SK-N-SH (cell line): Measurements from ENCODE around the gene SLC25A21. TPM values are rescaled to one million over a fixed set of nuclear protein-coding genes. Genes with fewer than 3 reads are reported as not detected.

Experiments used
- CTCF ChIA-PET: fragments of 300-600, 350-600 bp; formaldehyde crosslinking; extraction: SDS; loops from one replicate; lab custom pipeline; 2021; lab: Yijun Ruan, JAX
- POLR2A ChIA-PET: fragments of 350-600 bp; sonication (Branson Sonifier 250); formaldehyde crosslinking; extraction: SDS; loops from one replicate; lab custom pipeline; 2020; ENCODE audit warnings: antibody characterized with exemption, inconsistent platforms; lab: Yijun Ruan, JAX
- DNase-seq: peaks from one replicate; pipeline ENCODE4 v3.0.0; 2012
- H2AFZ ChIP-seq: fragments of 200-600 bp; sonication (generic); 2 replicates; pipeline ENCODE4 v1.8.1; 2016; ENCODE audit warnings: antibody characterized with exemption, mild to moderate bottlenecking, low read depth
- H3F3A ChIP-seq: fragments of 200-600 bp; sonication (generic); replicated peaks from 2 replicates; pipeline ENCODE3; 2016; ENCODE audit warnings: antibody characterized with exemption, mild to moderate bottlenecking; ENCODE audit not compliant: insufficient read depth
- H3K27ac ChIP-seq, 2 experiments: fragments of 200-500 bp in 1 of 2; fragments of 200-600 bp in 1 of 2; sonication (Bioruptor generic) in 1 of 2; sonication (generic), shearing (Covaris generic) in 1 of 2; 2 replicates each; pipeline versions ENCODE4 v1.5.1 to v1.6.1; 2014 to 2016; ENCODE audit warnings: low read depth in 2 of 2, inconsistent platforms in 1 of 2, low read length in 1 of 2, mild to moderate bottlenecking in 1 of 2, mixed read lengths in 1 of 2
- H3K27me3 ChIP-seq: fragments of 200-600 bp; sonication (generic), shearing (Covaris generic); 2 replicates; pipeline ENCODE4 v1.6.1; 2016; ENCODE audit warnings: mixed run types; ENCODE audit not compliant: insufficient read depth
- H3K36me3 ChIP-seq, 2 experiments: fragments of 200-500 bp in 1 of 2; fragments of 200-600 bp in 1 of 2; sonication (Bioruptor generic) in 1 of 2; sonication (generic) in 1 of 2; replicated peaks in 1 of 2; 2 replicates each; pipeline versions ENCODE3 to v1.5.1; 2014 to 2016; ENCODE audit warnings: low read length in 1 of 2, mild to moderate bottlenecking in 1 of 2; ENCODE audit not compliant: insufficient read depth in 2 of 2, control insufficient read depth in 1 of 2
- H3K4me1 ChIP-seq, 2 experiments: fragments of 200-500 bp in 1 of 2; fragments of 200-600 bp in 1 of 2; sonication (Bioruptor generic) in 1 of 2; sonication (generic), shearing (Covaris generic) in 1 of 2; 2 replicates each; pipeline versions ENCODE4 v1.5.1 to v1.6.1; 2014 to 2016; ENCODE audit warnings: low read depth in 1 of 2, low read length in 1 of 2, mixed run types in 1 of 2; ENCODE audit not compliant: insufficient read depth in 2 of 2, control insufficient read depth in 1 of 2
- H3K4me2 ChIP-seq: fragments of 200-600 bp; sonication (generic), shearing (Covaris generic); 2 replicates; pipeline ENCODE4 v1.6.1; 2017; ENCODE audit warnings: mixed run types
- H3K4me3 ChIP-seq, 2 experiments: fragments of 200-500 bp in 1 of 2; fragments of 200-600 bp in 1 of 2; sonication (Bioruptor generic) in 1 of 2; sonication (generic), shearing (Covaris generic) in 1 of 2; 2 replicates each; pipeline versions ENCODE4 v1.5.1 to v1.8.1; 2014 to 2016; ENCODE audit warnings: low read depth in 2 of 2, inconsistent platforms in 1 of 2, low read length in 1 of 2, mild to moderate bottlenecking in 1 of 2, mixed read lengths in 1 of 2, moderate library complexity in 1 of 2
- H3K79me2 ChIP-seq: fragments of 200-600 bp; sonication (generic); 2 replicates; pipeline ENCODE4 v1.8.1; 2017; ENCODE audit warnings: mild to moderate bottlenecking; ENCODE audit not compliant: insufficient read depth
- H3K9ac ChIP-seq: fragments of 200-600 bp; sonication (generic); 2 replicates; pipeline ENCODE4 v1.6.1; 2017; ENCODE audit warnings: mixed run types
- H3K9me2 ChIP-seq: fragments of 200-600 bp; sonication (generic); 2 replicates; pipeline ENCODE4 v1.6.1; 2017; ENCODE audit warnings: mixed run types
- H3K9me3 ChIP-seq: fragments of 200-600 bp; sonication (generic); 2 replicates; pipeline ENCODE4 v1.6.1; 2017; ENCODE audit warnings: mixed run types, mild to moderate bottlenecking, moderate library complexity
- H4K20me1 ChIP-seq: fragments of 200-600 bp; sonication (generic); 2 replicates; pipeline ENCODE4 v1.6.1; 2017; ENCODE audit warnings: mild to moderate bottlenecking, mixed run types; ENCODE audit not compliant: insufficient read depth
- CHD2 ChIP-seq: fragments of 150-350 bp; IDR thresholded peaks from 2 replicates; pipeline ENCODE4 v1.6.1; 2018; ENCODE audit warnings: low read length; ENCODE audit not compliant: partially characterized antibody
- EP300 ChIP-seq, 2 experiments: IDR thresholded peaks; 2 replicates each; pipeline versions ENCODE4 v1.4.0 to v1.6.1; 2012; ENCODE audit warnings: borderline replicate concordance in 1 of 2, low read depth in 1 of 2, low read length in 1 of 2
- FOXJ3 ChIP-seq: sonication (generic); formaldehyde crosslinking; IDR thresholded peaks from 2 replicates; pipeline ENCODE4 v1.5.1; 2020; ENCODE audit warnings: mild to moderate bottlenecking, missing genetic modification reagents
- FOXM1 ChIP-seq: IDR thresholded peaks from 2 replicates; pipeline ENCODE4 v1.4.0; 2012; ENCODE audit warnings: low read depth, mild to moderate bottlenecking
- GABPA ChIP-seq: IDR thresholded peaks from 2 replicates; pipeline ENCODE4 v1.4.0; 2012; ENCODE audit warnings: low read depth, mild to moderate bottlenecking
- JUND ChIP-seq: IDR thresholded peaks from 2 replicates; pipeline ENCODE4 v1.4.0; 2012
- MXI1 ChIP-seq: IDR thresholded peaks from 2 replicates; pipeline ENCODE4 v1.6.1; 2012; ENCODE audit warnings: mild to moderate bottlenecking, low read depth, low read length, improper control_type of control experiment
- NFIC ChIP-seq: IDR thresholded peaks from 2 replicates; pipeline ENCODE4 v1.4.0; 2012; ENCODE audit warnings: borderline replicate concordance
- NRF1 ChIP-seq: IDR thresholded peaks from 2 replicates; pipeline ENCODE4 v1.6.1; 2012; ENCODE audit warnings: low read depth, mild to moderate bottlenecking, low read length
- SIN3A ChIP-seq: IDR thresholded peaks from 2 replicates; pipeline ENCODE4 v1.6.1; 2012; ENCODE audit warnings: low read depth, mild to moderate bottlenecking, low read length, moderate library complexity, borderline replicate concordance
- SMC3 ChIP-seq: IDR thresholded peaks from 2 replicates; pipeline ENCODE4 v1.6.1; 2012; ENCODE audit warnings: low read depth, low read length, improper control_type of control experiment
- TCF12 ChIP-seq: IDR thresholded peaks from 2 replicates; pipeline ENCODE4 v1.4.0; 2012
- YY1 ChIP-seq: IDR thresholded peaks from 2 replicates; pipeline ENCODE4 v1.4.0; 2012; ENCODE audit warnings: low read depth, mild to moderate bottlenecking
- WGBS: methylation state at CpG from one replicate; pipeline ENCODE4 v1.1.6; 2017; ENCODE audit warnings: low lambda C conversion rate; 5-methylcytosine and 5-hydroxymethylcytosine counted together
- polyA plus RNA-seq, 3 experiments: library from polyadenylated mRNA; depleted of rRNA; stranded (reverse); fragments of >200 nt; gene quantifications; 2 replicates each; pipeline ENCODE4 v1.2.3, GENCODE V29; 2012
- TF ChIP-seq, protein P1 (sequence below): IDR thresholded peaks from 2 replicates; pipeline ENCODE4 v1.4.0; 2012; ENCODE audit warnings: low read depth, borderline replicate concordance
- TF ChIP-seq, protein P2 (sequence below): IDR thresholded peaks from 2 replicates; pipeline ENCODE4 v1.4.0; 2012; ENCODE audit warnings: low read depth
- TF ChIP-seq, protein P3 (sequence below): IDR thresholded peaks from 2 replicates; pipeline ENCODE4 v1.6.1; 2012; ENCODE audit warnings: mild to moderate bottlenecking, low read depth, low read length, moderate library complexity
- TF ChIP-seq, protein P4 (sequence below): fragments of 200-600 bp; sonication (generic); IDR thresholded peaks from 2 replicates; pipeline ENCODE4 v1.6.1; 2017; ENCODE audit warnings: antibody characterized with exemption, mild to moderate bottlenecking, moderate library complexity

The SLC25A21 gene
- polyA plus RNA-seq, 1 of the 3 experiments (the other 2 are of a cell fraction): not detected

DNA sequence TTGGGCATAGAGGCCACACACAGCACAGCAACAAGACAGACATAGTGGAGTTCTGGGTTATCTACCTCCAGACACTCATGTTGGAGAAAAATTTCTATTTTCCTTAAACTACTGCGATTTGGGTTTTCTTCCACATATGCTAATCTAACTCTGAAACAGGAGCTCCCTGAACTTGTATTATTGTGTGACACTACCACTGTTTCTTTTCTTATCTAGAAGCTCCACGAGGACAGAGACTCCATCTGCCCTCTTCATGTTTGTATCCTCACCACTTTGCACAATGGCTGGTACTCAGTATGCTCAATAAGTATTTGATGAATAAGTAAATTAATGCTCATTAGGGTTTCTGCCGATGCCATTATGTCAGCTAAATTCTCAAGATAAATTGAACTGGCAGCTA, 292.1 kb downstream of the SLC25A21 start:
- no peak overlapping the region for H2AFZ ChIP-seq
- H3K27ac ChIP-seq: no peak overlapping the region
- WGBS: 2% methylated on average over 2 of the region's 3 CpGs
- TF ChIP-seq JUND (no peak), SIN3A (no peak), FOXM1 (no peak), EP300 (IDR thresholded peaks at IDR 0.05; ENCODE audit: borderline replicate concordance in 1 of 2, low read depth in 1 of 2, low read length in 1 of 2) (no peak), FOXJ3 (no peak), GABPA (no peak), TCF12 (no peak), NFIC (no peak), CHD2 (no peak), MXI1 (no peak), NRF1 (no peak), YY1 (no peak), SMC3 (no peak)
- TF ChIP-seq, protein P1, sequence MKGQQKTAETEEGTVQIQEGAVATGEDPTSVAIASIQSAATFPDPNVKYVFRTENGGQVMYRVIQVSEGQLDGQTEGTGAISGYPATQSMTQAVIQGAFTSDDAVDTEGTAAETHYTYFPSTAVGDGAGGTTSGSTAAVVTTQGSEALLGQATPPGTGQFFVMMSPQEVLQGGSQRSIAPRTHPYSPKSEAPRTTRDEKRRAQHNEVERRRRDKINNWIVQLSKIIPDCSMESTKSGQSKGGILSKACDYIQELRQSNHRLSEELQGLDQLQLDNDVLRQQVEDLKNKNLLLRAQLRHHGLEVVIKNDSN: no peak
- TF ChIP-seq, protein P2, sequence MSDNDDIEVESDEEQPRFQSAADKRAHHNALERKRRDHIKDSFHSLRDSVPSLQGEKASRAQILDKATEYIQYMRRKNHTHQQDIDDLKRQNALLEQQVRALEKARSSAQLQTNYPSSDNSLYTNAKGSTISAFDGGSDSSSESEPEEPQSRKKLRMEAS: no peak
- TF ChIP-seq, protein P3, sequence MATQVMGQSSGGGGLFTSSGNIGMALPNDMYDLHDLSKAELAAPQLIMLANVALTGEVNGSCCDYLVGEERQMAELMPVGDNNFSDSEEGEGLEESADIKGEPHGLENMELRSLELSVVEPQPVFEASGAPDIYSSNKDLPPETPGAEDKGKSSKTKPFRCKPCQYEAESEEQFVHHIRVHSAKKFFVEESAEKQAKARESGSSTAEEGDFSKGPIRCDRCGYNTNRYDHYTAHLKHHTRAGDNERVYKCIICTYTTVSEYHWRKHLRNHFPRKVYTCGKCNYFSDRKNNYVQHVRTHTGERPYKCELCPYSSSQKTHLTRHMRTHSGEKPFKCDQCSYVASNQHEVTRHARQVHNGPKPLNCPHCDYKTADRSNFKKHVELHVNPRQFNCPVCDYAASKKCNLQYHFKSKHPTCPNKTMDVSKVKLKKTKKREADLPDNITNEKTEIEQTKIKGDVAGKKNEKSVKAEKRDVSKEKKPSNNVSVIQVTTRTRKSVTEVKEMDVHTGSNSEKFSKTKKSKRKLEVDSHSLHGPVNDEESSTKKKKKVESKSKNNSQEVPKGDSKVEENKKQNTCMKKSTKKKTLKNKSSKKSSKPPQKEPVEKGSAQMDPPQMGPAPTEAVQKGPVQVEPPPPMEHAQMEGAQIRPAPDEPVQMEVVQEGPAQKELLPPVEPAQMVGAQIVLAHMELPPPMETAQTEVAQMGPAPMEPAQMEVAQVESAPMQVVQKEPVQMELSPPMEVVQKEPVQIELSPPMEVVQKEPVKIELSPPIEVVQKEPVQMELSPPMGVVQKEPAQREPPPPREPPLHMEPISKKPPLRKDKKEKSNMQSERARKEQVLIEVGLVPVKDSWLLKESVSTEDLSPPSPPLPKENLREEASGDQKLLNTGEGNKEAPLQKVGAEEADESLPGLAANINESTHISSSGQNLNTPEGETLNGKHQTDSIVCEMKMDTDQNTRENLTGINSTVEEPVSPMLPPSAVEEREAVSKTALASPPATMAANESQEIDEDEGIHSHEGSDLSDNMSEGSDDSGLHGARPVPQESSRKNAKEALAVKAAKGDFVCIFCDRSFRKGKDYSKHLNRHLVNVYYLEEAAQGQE: no peak
- TF ChIP-seq, protein P4, sequence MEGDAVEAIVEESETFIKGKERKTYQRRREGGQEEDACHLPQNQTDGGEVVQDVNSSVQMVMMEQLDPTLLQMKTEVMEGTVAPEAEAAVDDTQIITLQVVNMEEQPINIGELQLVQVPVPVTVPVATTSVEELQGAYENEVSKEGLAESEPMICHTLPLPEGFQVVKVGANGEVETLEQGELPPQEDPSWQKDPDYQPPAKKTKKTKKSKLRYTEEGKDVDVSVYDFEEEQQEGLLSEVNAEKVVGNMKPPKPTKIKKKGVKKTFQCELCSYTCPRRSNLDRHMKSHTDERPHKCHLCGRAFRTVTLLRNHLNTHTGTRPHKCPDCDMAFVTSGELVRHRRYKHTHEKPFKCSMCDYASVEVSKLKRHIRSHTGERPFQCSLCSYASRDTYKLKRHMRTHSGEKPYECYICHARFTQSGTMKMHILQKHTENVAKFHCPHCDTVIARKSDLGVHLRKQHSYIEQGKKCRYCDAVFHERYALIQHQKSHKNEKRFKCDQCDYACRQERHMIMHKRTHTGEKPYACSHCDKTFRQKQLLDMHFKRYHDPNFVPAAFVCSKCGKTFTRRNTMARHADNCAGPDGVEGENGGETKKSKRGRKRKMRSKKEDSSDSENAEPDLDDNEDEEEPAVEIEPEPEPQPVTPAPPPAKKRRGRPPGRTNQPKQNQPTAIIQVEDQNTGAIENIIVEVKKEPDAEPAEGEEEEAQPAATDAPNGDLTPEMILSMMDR: no peak
- TF ChIP-seq, all 33 proteins: peak for 0
- Histone ChIP-seq H3K9me3 (no peaks in the 10 kb centered on the region), H4K20me1 (no peaks in the 10 kb centered on the region), H3K4me2 (no peak overlapping the region), H3K9me2 (no peaks in the 10 kb centered on the region), H3K27me3 (no peaks in the 10 kb centered on the region), H3K79me2 (no peaks in the 10 kb centered on the region), H3F3A (no peaks in the 10 kb centered on the region), H3K4me1 (no peaks in the 10 kb centered on the region), H3K9ac (no peak overlapping the region), H3K36me3 (no peaks in the 10 kb centered on the region), H3K4me3 (no peak overlapping the region)
- ChIA-PET POLR2A (no interaction called here), CTCF (no interaction called here)
- DNase-seq: no peak
